Stimulated activated naive B cell treated with anti-CD40 and anti-IgM and Interleukin-4, amounts not matched to agents 10 μg/mL and 1 μg/mL and 100 μg/mL, for 72 hours (primary cell): ENCODE data around the gene ANP32D.
"Not testable (repeated sequence)": the region's sequence is repeated elsewhere in the genome, so short reads cannot be mapped to it uniquely, and the experiment has no call there.

Experiments used
- ATAC-seq, 2 donors: fragments of 150-1000 bp; cut with Tn5 transposase; replicated peaks; 2 replicates each; pipeline ENCODE4 v1.10.0; 2021; ENCODE audit warnings: moderate library complexity in 1 of 2
- DNase-seq: peaks from one replicate; pipeline ENCODE4 v3.0.0; 2021
- H3K27ac Mint-ChIP-seq: one replicate; pipeline ENCODE4 v1.8.0; 2022; ENCODE audit warnings: mild to moderate bottlenecking, mixed read lengths
- H3K27me3 Mint-ChIP-seq, 2 donors: one replicate each; pipeline ENCODE4 v1.8.0; 2022; ENCODE audit warnings: mixed read lengths in 2 of 2
- H3K36me3 Mint-ChIP-seq, 2 donors: one replicate each; pipeline ENCODE4 v1.8.0; 2022; ENCODE audit warnings: mixed read lengths in 2 of 2, mild to moderate bottlenecking in 1 of 2
- H3K4me1 Mint-ChIP-seq, 2 donors: one replicate each; pipeline ENCODE4 v1.8.0; 2022; ENCODE audit warnings: mixed read lengths in 2 of 2, mild to moderate bottlenecking in 1 of 2
- H3K4me3 Mint-ChIP-seq, 2 donors: one replicate each; pipeline ENCODE4 v1.8.0; 2022; ENCODE audit warnings: mild to moderate bottlenecking in 2 of 2, mixed read lengths in 2 of 2, moderate library complexity in 1 of 2
- H3K9me3 Mint-ChIP-seq, 2 donors: one replicate each; pipeline ENCODE4 v1.8.0; 2022; ENCODE audit warnings: mixed read lengths in 2 of 2, mild to moderate bottlenecking in 1 of 2

Gene ANP32D

GRCh38 chr12:48472259-48472658, at the start of gene ANP32D:
TSS of gene ANP32D (plus strand) at chr12:48472559. CDS start at chr12:48472665, 106 bp downstream.
- no peak within 1 kb of the TSS for H3K4me3 Mint-ChIP-seq
- peaks cover 37 to 38% of the 10 kb centered on the region in 2 donors for H3K9me3 Mint-ChIP-seq
- no peak within 1 kb of the TSS for H3K27ac Mint-ChIP-seq
- no peaks in the 10 kb centered on the region for H3K4me1 Mint-ChIP-seq
- DNase-seq: no peak
- H3K36me3 Mint-ChIP-seq: peaks cover 3 to 4% of the 10 kb centered on the region in 2 donors
- peaks cover 22 to 42% of the 10 kb centered on the region in 2 donors for H3K27me3 Mint-ChIP-seq
- no peak for ATAC-seq

- H3K36me3 Mint-ChIP-seq: no peaks in the 10 kb centered on the region
- no peaks in the 10 kb centered on the region for H3K4me1 Mint-ChIP-seq
- ATAC-seq: no peak
- H3K27me3 Mint-ChIP-seq: peaks cover 23 to 28% of the 10 kb centered on the region in 2 donors
- no peak for DNase-seq
- H3K9me3 Mint-ChIP-seq: peaks cover 3% of the 10 kb centered on the region in 2 donors
- no peak overlapping the region for H3K27ac Mint-ChIP-seq
- no peak overlapping the region for H3K4me3 Mint-ChIP-seq
These were observed 49.2 kb upstream of the ANP32D start for GRCh38 chr12:48423171-48423570.

GRCh38 chr12:48424644-48425043, 47.7 kb upstream of the ANP32D start:
- H3K4me3 Mint-ChIP-seq: no peak overlapping the region
- H3K27ac Mint-ChIP-seq: no peak overlapping the region
- peaks cover 4 to 13% of the 10 kb centered on the region in 2 donors for H3K9me3 Mint-ChIP-seq
- DNase-seq (no peak), ATAC-seq (no peak)
- no peaks in the 10 kb centered on the region for H3K4me1 Mint-ChIP-seq
- no peaks in the 10 kb centered on the region for H3K36me3 Mint-ChIP-seq
- peaks cover 34 to 42% of the 10 kb centered on the region in 2 donors for H3K27me3 Mint-ChIP-seq

GRCh38 chr12:48434016-48434415, 38.3 kb upstream of the ANP32D start:
- not testable (repeated sequence) for H3K27ac Mint-ChIP-seq, H3K4me3 Mint-ChIP-seq, ATAC-seq, DNase-seq, H3K36me3 Mint-ChIP-seq, H3K4me1 Mint-ChIP-seq
- H3K9me3 Mint-ChIP-seq: peaks cover 8 to 15% of the 10 kb centered on the region in 2 donors
- H3K27me3 Mint-ChIP-seq: peaks cover 25 to 32% of the 10 kb centered on the region in 2 donors

- Mint-ChIP-seq H3K9me3 (peaks cover 0 to 2% of the 10 kb centered on the region in 2 donors), H3K27me3 (peaks cover 14 to 21% of the 10 kb centered on the region in 2 donors), H3K4me1 (no peaks in the 10 kb centered on the region), H3K27ac (no peak overlapping the region), H3K36me3 (no peaks in the 10 kb centered on the region), H3K4me3 (no peak overlapping the region)
- DNase-seq (no peak), ATAC-seq (no peak)
These were observed 31.3 kb upstream of the ANP32D start for GRCh38 chr12:48441069-48441468.

- ATAC-seq: no peak
- Mint-ChIP-seq H3K27me3 (peaks cover 13 to 15% of the 10 kb centered on the region in 2 donors), H3K9me3 (no peaks in the 10 kb centered on the region), H3K4me3 (no peak overlapping the region), H3K27ac (no peak overlapping the region), H3K4me1 (no peaks in the 10 kb centered on the region), H3K36me3 (no peaks in the 10 kb centered on the region)
- DNase-seq: no peak
These were observed 30.0 kb upstream of the ANP32D start for GRCh38 chr12:48442179-48442847.

GRCh38 chr12:48445538-48445937, 26.8 kb upstream of the ANP32D start:
- no peak for DNase-seq
- Mint-ChIP-seq H3K27me3 (peaks cover 21 to 24% of the 10 kb centered on the region in 2 donors), H3K36me3 (peaks cover 2 to 3% of the 10 kb centered on the region in 2 donors), H3K9me3 (peaks cover 4 to 5% of the 10 kb centered on the region in 2 donors), H3K4me3 (no peak overlapping the region), H3K4me1 (no peaks in the 10 kb centered on the region), H3K27ac (no peak overlapping the region)
- ATAC-seq: no peak

- Mint-ChIP-seq H3K27ac (no peak overlapping the region), H3K4me3 (no peak overlapping the region), H3K4me1 (no peaks in the 10 kb centered on the region), H3K9me3 (peaks cover 4 to 5% of the 10 kb centered on the region in 2 donors), H3K36me3 (peaks cover 2 to 3% of the 10 kb centered on the region in 2 donors), H3K27me3 (peaks cover 24 to 31% of the 10 kb centered on the region in 2 donors)
- ATAC-seq: no peak
- no peak for DNase-seq
These were observed 26.1 kb upstream of the ANP32D start for GRCh38 chr12:48446161-48446776.

GRCh38 chr12:48447755-48448154, 24.6 kb upstream of the ANP32D start:
- Mint-ChIP-seq H3K9me3 (peaks cover 4 to 5% of the 10 kb centered on the region in 2 donors), H3K36me3 (peaks cover 2 to 3% of the 10 kb centered on the region in 2 donors), H3K4me1 (no peaks in the 10 kb centered on the region), H3K4me3 (no peak overlapping the region), H3K27me3 (peaks cover 17 to 29% of the 10 kb centered on the region in 2 donors), H3K27ac (no peak overlapping the region)
- no peak for ATAC-seq
- DNase-seq: no peak

- no peak for DNase-seq
- H3K4me1 Mint-ChIP-seq: no peaks in the 10 kb centered on the region
- no peak overlapping the region for H3K27ac Mint-ChIP-seq
- H3K4me3 Mint-ChIP-seq: no peak overlapping the region
- peaks cover 11 to 21% of the 10 kb centered on the region in 2 donors for H3K27me3 Mint-ChIP-seq
- H3K36me3 Mint-ChIP-seq: peaks cover 2 to 3% of the 10 kb centered on the region in 2 donors
- H3K9me3 Mint-ChIP-seq: peaks cover 5 to 9% of the 10 kb centered on the region in 2 donors
- no peak for ATAC-seq
These were observed 21.0 kb upstream of the ANP32D start for GRCh38 chr12:48451372-48451771.

GRCh38 chr12:48452961-48453360, 19.4 kb upstream of the ANP32D start:
- H3K27ac Mint-ChIP-seq, ATAC-seq, H3K4me3 Mint-ChIP-seq, H3K4me1 Mint-ChIP-seq, DNase-seq, H3K36me3 Mint-ChIP-seq, H3K9me3 Mint-ChIP-seq: not testable (repeated sequence)
- peaks cover 11 to 28% of the 10 kb centered on the region in 2 donors for H3K27me3 Mint-ChIP-seq

- Mint-ChIP-seq H3K4me3 (no peak overlapping the region), H3K27me3 (peaks cover 26 to 29% of the 10 kb centered on the region in 2 donors), H3K4me1 (no peaks in the 10 kb centered on the region), H3K27ac (no peak overlapping the region), H3K9me3 (peaks cover 5 to 9% of the 10 kb centered on the region in 2 donors), H3K36me3 (peaks cover 2 to 3% of the 10 kb centered on the region in 2 donors)
- ATAC-seq (no peak), DNase-seq (no peak)
These were observed 17.7 kb upstream of the ANP32D start for GRCh38 chr12:48454667-48455066.

GRCh38 chr12:48455116-48455515, 17.2 kb upstream of the ANP32D start:
- H3K27ac Mint-ChIP-seq: no peak overlapping the region
- ATAC-seq (no peak), DNase-seq (no peak)
- no peak overlapping the region for H3K4me3 Mint-ChIP-seq
- peaks cover 2 to 7% of the 10 kb centered on the region in 2 donors for H3K9me3 Mint-ChIP-seq
- no peaks in the 10 kb centered on the region for H3K4me1 Mint-ChIP-seq
- H3K36me3 Mint-ChIP-seq: no peaks in the 10 kb centered on the region
- peaks cover 22 to 25% of the 10 kb centered on the region in 2 donors for H3K27me3 Mint-ChIP-seq

- no peaks in the 10 kb centered on the region for H3K4me1 Mint-ChIP-seq
- ATAC-seq: no peak
- no peak for DNase-seq
- no peaks in the 10 kb centered on the region for H3K36me3 Mint-ChIP-seq
- peaks cover 4 to 5% of the 10 kb centered on the region in 2 donors for H3K9me3 Mint-ChIP-seq
- no peak overlapping the region for H3K27ac Mint-ChIP-seq
- no peak overlapping the region for H3K4me3 Mint-ChIP-seq
- peaks cover 32 to 38% of the 10 kb centered on the region in 2 donors for H3K27me3 Mint-ChIP-seq
These were observed 13.1 kb upstream of the ANP32D start for GRCh38 chr12:48459259-48459658.

GRCh38 chr12:48469027-48469426, 3.3 kb upstream of the ANP32D start:
- peaks cover 37 to 38% of the 10 kb centered on the region in 2 donors for H3K9me3 Mint-ChIP-seq
- not testable (repeated sequence) for H3K36me3 Mint-ChIP-seq, DNase-seq, H3K4me3 Mint-ChIP-seq, H3K4me1 Mint-ChIP-seq, ATAC-seq, H3K27ac Mint-ChIP-seq
- H3K27me3 Mint-ChIP-seq: peaks cover 20 to 30% of the 10 kb centered on the region in 2 donors
